ENCODE measurements around the gene DNAJC21. TPM values are rescaled to one million over a fixed set of nuclear protein-coding genes. Genes with fewer than 3 reads are reported as not detected.
A peak's percentile ranks its signal among the peaks of the same experiment; 100 is the strongest.

Gene DNAJC21
- polyA plus RNA-seq, 2 of the 4 experiments (the other 2 are of a cell fraction), result 31.1 to 36.5 TPM

DNA sequence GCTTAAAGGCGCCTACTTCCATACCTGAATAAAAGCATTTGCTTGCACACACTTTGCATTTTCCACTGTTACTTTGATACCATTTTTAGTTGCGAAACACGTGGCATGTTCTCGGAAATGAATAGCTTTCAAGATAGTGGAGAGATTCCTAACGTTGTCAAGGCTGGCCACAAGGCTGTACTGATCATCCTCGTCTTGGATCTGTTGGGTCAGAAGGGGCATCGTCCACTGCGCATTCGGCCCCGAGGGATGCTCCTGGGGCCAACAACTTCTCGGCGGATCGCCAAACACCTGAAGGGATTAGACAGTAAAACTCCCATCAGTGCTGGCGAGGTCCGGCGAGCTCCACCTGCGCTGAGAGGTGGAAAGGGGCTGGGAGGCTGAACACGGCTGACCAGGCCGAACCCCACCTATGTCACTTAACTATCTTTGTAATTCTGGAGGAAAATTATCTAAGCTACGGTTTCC is 14.7 kb upstream of the DNAJC21 start:
- peak overlapping the region; percentile 88 for H3K4me2 ChIP-seq
- TF ChIP-seq CEBPB (IDR thresholded peaks at IDR 0.05) (peak in 1 of 2 experiments; percentile 30; a peak in 1 of 4 replicates), EHMT2 (IDR thresholded peaks at IDR 0.05; ENCODE audit: low read depth) (no peak)
- 3% methylated on average over 16 of the region's 20 CpGs for WGBS (ENCODE audit: missing lambda C conversion rate)
- ATAC-seq (peak; percentile 53 to 56), DNase-seq (ENCODE audit: low read depth in 1 of 2, low spot score in 1 of 2) (peak; percentile 17 to 29), FAIRE-seq (no peak)
- peak overlapping the region; percentile 96 to 98 for H3K27ac ChIP-seq
- no peaks in the 10 kb centered on the region for H3K9me3 ChIP-seq
- CTCF ChIA-PET, result interaction anchor here (0.7 to 3.8 kb wide), 11 partner anchors 9 to 440 kb away, joined by 3 to 21 read pairs (median 5); partner anchors contain the start of gene DNAJC21
- POLR2A ChIA-PET, result interaction anchor here (0.6 to 2.2 kb wide), 9 partner anchors 8 to 907 kb away, joined by 3 to 41 read pairs (median 4); partner anchors contain the start of genes AMACR, DNAJC21 and TTC23L
- H3K4me1 ChIP-seq, result peaks cover 38% of the 10 kb centered on the region
- H3K4me3 ChIP-seq, result peak overlapping the region; percentile 96

DNA sequence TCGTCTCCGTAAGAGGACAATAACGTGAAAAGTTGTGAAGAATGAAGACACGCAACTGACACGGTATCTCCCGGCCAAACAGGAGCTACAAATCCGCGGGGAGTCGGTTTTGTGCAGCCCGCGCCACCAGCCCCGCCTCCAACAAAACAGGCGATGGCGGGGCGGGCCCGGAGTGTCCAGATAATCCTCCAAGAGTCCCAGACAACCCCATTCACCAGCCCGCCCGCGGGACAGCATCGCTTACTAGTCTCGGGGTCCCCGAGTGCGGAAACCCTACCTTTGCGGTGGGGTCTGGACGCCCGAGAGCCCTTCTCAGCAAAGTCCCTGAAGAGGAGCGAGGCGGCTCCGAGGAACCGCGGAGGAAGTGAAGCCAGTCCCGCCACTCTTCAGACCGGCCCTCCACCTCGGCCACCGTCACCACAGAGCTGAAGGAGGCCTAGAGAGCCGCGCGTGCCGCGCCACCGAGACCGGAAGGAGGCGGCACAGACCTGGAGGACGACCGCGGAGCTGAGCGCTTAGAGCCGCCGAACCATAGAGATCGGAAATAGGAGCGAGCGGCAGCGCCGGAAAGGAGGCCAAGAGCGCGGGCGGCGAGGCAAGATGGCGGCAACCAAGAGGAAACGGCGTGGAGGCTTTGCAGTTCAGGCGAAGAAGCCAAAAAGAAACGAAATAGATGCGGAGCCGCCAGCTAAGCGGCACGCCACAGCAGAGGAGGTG is 14.1 kb upstream of the DNAJC21 start, which contains the start of the genes BRIX1 and RAD1:
BRIX1 (plus strand) TSS at position 573 of the 717 bp plus-strand sequence; CDS start at position 601, 28 bp downstream.
RAD1 (minus strand) TSS at position 366 of the 717 bp plus-strand sequence. CDS start 612 bp downstream, outside the sequence.
- WGBS (ENCODE audit: missing lambda C conversion rate), result under 1% methylated on average over 42 of the region's 67 CpGs
- H3K4me2 ChIP-seq, result peak within 1 kb of the TSS; percentile 97
- ATAC-seq (peak; percentile 99 to 100), FAIRE-seq (no peak), DNase-seq (ENCODE audit: low read depth in 1 of 2, low spot score in 1 of 2) (peak; percentile 86 to 98)
- ChIA-PET CTCF (interaction anchor here (0.5 to 3.8 kb wide), 15 partner anchors 9 to 441 kb away, joined by 3 to 21 read pairs (median 5); partner anchors contain the start of gene DNAJC21), POLR2A (interaction anchor here (0.6 to 2.2 kb wide), 14 partner anchors 9 to 907 kb away, joined by 3 to 41 read pairs (median 4); partner anchors contain the start of genes AMACR, DNAJC21 and TTC23L)
- H3K9me3 ChIP-seq, result no peaks in the 10 kb centered on the region
- H3K4me3 ChIP-seq, result peak within 1 kb of the TSS; percentile 96
- H3K4me1 ChIP-seq, result peaks cover 38% of the 10 kb centered on the region
- peak within 1 kb of the TSS; percentile 96 to 98 for H3K27ac ChIP-seq
- TF ChIP-seq KDM1A (IDR thresholded peaks at IDR 0.05; ENCODE audit: low read depth) (no peak), NR3C1 (IDR thresholded peaks at IDR 0.05) (no peak), JUN (IDR thresholded peaks at IDR 0.05) (peak; percentile 77 to 97), SREBF2 (IDR thresholded peaks at IDR 0.05) (no peak), SMC3 (IDR thresholded peaks at IDR 0.05) (no peak), MAZ (IDR thresholded peaks at IDR 0.05; ENCODE audit: borderline replicate concordance, low read depth, low read length) (no peak), TFCP2L1 (CRISPR knock-in tag; IDR thresholded peaks at IDR 0.05) (no peak), RARB (CRISPR knock-in tag; IDR thresholded peaks at IDR 0.05) (no peak), CBX2 (IDR thresholded peaks at IDR 0.05; ENCODE audit: borderline replicate concordance, low read depth) (no peak), EP300 (IDR thresholded peaks at IDR 0.05) (no peak), EHMT2 (IDR thresholded peaks at IDR 0.05; ENCODE audit: low read depth) (no peak), GATA3 (IDR thresholded peaks at IDR 0.05; ENCODE audit: borderline replicate concordance) (no peak), HOXB5 (CRISPR knock-in tag; IDR thresholded peaks at IDR 0.05) (no peak), HDAC2 (IDR thresholded peaks at IDR 0.05) (no peak; the same call in 1 of the 2 replicates), BHLHE40 (IDR thresholded peaks at IDR 0.05; ENCODE audit: low read depth, low read length) (peak; percentile 46; the same call in 1 of the 2 replicates), JUNB (IDR thresholded peaks at IDR 0.05) (no peak), RNF2 (IDR thresholded peaks at IDR 0.05; ENCODE audit: borderline replicate concordance, low read depth) (no peak), HOXA7 (CRISPR knock-in tag; IDR thresholded peaks at IDR 0.05) (no peak), RFX5 (IDR thresholded peaks at IDR 0.05) (no peak), POLR2AphosphoS2 (conservative IDR thresholded peaks at IDR 0.05; ENCODE audit: low read length) (no peak), CHD2 (IDR thresholded peaks at IDR 0.05; ENCODE audit: low read length, partially characterized antibody) (no peak), ZC3H11A (IDR thresholded peaks at IDR 0.05) (no peak), MAFK (IDR thresholded peaks at IDR 0.05; ENCODE audit: partially characterized antibody) (no peak)
- TF ChIP-seq, protein P1, sequence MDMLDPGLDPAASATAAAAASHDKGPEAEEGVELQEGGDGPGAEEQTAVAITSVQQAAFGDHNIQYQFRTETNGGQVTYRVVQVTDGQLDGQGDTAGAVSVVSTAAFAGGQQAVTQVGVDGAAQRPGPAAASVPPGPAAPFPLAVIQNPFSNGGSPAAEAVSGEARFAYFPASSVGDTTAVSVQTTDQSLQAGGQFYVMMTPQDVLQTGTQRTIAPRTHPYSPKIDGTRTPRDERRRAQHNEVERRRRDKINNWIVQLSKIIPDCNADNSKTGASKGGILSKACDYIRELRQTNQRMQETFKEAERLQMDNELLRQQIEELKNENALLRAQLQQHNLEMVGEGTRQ (IDR thresholded peaks at IDR 0.05), result no peak
- TF ChIP-seq, protein P2, sequence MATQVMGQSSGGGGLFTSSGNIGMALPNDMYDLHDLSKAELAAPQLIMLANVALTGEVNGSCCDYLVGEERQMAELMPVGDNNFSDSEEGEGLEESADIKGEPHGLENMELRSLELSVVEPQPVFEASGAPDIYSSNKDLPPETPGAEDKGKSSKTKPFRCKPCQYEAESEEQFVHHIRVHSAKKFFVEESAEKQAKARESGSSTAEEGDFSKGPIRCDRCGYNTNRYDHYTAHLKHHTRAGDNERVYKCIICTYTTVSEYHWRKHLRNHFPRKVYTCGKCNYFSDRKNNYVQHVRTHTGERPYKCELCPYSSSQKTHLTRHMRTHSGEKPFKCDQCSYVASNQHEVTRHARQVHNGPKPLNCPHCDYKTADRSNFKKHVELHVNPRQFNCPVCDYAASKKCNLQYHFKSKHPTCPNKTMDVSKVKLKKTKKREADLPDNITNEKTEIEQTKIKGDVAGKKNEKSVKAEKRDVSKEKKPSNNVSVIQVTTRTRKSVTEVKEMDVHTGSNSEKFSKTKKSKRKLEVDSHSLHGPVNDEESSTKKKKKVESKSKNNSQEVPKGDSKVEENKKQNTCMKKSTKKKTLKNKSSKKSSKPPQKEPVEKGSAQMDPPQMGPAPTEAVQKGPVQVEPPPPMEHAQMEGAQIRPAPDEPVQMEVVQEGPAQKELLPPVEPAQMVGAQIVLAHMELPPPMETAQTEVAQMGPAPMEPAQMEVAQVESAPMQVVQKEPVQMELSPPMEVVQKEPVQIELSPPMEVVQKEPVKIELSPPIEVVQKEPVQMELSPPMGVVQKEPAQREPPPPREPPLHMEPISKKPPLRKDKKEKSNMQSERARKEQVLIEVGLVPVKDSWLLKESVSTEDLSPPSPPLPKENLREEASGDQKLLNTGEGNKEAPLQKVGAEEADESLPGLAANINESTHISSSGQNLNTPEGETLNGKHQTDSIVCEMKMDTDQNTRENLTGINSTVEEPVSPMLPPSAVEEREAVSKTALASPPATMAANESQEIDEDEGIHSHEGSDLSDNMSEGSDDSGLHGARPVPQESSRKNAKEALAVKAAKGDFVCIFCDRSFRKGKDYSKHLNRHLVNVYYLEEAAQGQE (IDR thresholded peaks at IDR 0.05), result no peak
- TF ChIP-seq, protein P3, sequence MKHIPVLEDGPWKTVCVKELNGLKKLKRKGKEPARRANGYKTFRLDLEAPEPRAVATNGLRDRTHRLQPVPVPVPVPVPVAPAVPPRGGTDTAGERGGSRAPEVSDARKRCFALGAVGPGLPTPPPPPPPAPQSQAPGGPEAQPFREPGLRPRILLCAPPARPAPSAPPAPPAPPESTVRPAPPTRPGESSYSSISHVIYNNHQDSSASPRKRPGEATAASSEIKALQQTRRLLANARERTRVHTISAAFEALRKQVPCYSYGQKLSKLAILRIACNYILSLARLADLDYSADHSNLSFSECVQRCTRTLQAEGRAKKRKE (CRISPR knock-in tag; IDR thresholded peaks at IDR 0.05; ENCODE audit: low read depth), result no peak
- TF ChIP-seq, protein P4, sequence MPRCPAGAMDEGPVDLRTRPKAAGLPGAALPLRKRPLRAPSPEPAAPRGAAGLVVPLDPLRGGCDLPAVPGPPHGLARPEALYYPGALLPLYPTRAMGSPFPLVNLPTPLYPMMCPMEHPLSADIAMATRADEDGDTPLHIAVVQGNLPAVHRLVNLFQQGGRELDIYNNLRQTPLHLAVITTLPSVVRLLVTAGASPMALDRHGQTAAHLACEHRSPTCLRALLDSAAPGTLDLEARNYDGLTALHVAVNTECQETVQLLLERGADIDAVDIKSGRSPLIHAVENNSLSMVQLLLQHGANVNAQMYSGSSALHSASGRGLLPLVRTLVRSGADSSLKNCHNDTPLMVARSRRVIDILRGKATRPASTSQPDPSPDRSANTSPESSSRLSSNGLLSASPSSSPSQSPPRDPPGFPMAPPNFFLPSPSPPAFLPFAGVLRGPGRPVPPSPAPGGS (IDR thresholded peaks at IDR 0.05), result peak; percentile 81
- TF ChIP-seq, protein P5, sequence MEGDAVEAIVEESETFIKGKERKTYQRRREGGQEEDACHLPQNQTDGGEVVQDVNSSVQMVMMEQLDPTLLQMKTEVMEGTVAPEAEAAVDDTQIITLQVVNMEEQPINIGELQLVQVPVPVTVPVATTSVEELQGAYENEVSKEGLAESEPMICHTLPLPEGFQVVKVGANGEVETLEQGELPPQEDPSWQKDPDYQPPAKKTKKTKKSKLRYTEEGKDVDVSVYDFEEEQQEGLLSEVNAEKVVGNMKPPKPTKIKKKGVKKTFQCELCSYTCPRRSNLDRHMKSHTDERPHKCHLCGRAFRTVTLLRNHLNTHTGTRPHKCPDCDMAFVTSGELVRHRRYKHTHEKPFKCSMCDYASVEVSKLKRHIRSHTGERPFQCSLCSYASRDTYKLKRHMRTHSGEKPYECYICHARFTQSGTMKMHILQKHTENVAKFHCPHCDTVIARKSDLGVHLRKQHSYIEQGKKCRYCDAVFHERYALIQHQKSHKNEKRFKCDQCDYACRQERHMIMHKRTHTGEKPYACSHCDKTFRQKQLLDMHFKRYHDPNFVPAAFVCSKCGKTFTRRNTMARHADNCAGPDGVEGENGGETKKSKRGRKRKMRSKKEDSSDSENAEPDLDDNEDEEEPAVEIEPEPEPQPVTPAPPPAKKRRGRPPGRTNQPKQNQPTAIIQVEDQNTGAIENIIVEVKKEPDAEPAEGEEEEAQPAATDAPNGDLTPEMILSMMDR (IDR thresholded peaks at IDR 0.05), result no peak
